Activated naive CD4-positive, alpha-beta T cell treated with anti-CD3 and anti-CD28 coated beads, Interleukin-2, amount 50 U/mL, for 16 hours (primary cell): ENCODE data around the gene SMPD3.
A peak's percentile ranks its signal among the peaks of the same experiment; 100 is the strongest.

Experiments used
- DNase-seq: peaks from one replicate; pipeline ENCODE4 v3.0.0-alpha.2; 2020

SMPD3 gene

DNA sequence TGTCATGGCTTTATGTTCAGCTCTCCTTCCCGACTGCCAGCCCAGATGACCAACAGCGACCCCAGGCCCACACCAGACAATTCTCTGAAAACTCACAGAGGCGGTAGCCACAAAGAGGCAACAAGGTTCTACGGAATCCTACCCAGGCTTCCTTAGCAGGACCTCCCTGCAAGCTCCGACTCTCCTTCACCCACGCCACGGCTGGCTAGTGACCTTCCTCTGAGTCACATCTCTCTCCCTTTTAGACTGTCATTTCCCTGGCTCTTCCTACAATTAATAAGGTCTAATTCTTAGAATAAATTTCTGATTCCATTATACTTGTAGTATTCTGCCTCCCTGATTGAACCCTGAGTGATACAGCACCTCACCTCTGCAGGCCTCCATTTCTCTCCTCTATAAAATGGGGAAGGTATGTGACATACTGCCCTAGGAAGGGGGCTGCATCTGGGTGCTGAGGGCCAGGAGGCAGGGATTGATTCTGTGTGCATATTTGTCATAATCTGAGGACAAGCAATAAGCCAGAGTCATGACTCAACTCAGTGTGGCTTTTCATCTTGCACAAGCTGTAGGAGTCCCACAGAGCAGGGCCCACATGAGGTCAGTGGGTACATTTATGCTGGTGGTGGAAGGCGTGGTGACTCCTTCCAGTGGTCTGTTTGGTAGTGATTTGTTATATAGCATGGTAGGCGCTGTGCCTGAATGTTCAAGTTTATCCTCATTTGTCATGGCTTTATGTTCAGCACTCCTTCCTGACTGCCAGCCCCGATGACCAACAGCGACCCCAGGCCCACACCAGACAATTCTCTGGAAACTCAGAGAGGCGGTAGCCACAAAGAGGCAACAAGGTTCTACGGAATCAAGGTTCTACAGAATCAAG is 46.2 kb downstream of the SMPD3 start:
- no peak for DNase-seq

DNA sequence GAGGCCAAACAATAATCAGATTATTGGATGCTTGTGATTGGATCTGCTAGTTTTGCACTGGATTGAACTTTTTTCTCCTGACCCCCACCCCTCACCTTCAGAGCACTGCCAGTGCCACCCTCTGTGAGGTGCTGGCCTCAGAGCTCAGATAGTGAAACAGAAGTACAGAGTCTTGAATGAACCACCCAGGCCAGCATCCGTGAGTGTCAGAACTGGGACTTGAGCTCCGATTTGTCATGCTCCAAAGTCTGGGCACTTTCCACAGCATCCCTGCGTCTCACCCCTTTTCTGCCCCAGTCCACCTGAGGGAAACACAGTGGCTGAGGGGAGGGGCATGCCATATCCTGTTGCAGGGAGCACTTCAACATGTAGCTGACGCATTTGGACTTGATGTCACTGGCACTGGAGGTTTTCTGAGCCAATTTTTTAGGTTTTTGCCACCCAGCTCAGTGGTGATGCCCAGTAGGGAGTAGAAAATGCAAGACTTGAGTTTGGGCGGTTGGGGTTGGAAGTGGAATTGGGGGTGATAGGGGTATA is 47.3 kb downstream of the SMPD3 start:
- no peak for DNase-seq

DNA sequence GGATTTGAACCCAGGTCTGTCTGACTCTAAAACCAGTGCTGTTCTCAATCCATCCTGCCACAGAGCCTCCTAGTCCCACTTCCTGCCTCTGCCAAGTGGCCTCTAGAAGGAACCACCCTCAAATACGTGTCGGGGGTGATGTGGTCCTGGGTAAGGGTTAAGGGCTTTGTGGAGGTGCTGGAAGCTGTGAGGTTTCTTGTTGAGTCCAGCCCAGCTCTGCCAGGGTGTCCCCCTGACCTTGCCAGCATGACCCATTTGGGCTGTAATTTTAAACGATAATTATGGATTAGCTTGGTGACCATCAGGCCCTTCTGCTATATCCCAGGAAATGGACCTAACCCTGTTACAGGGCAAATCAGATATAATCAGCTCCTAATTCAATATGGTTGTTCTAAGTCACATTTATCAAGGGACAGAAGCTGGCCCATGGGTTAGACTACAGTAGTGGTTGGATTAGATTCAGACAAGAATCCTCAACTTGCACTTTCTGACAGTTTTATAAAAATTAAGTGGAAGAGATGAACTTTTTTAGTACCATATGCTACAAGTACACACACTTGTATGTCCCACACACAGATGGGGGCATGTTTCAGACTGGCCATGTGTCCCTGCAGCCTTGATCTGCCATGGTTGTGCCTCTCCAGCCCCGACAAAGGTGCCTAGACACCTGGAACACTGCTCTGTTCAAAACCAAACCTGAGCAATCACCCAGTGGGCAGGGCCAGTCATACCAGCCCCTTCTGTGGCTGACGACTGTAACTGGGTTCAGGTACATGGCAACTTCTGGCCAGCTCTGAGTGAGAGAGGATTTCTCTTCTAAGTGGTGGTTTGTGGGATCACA is 48.0 kb downstream of the SMPD3 start:
- no peak for DNase-seq

DNA sequence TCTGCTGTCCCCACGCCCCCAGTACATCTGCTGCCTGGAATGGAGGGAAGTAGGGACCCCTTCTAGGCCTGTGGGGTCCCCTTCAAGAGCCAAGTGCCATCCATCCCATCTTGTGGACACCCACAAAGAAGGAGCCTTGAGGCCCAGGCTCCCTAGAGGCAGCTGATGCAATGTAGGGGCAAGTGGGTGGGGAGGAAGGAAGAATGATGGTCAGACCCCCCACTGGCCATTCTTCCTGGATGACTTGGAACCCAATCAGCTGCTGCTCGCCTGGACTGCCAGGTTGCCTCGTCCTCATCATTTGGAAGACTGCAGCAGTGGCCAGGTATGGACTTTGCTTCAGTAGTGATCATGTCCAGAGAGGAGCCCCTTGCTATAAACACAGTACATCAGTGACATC is 48.9 kb downstream of the SMPD3 start:
- no peak for DNase-seq

DNA sequence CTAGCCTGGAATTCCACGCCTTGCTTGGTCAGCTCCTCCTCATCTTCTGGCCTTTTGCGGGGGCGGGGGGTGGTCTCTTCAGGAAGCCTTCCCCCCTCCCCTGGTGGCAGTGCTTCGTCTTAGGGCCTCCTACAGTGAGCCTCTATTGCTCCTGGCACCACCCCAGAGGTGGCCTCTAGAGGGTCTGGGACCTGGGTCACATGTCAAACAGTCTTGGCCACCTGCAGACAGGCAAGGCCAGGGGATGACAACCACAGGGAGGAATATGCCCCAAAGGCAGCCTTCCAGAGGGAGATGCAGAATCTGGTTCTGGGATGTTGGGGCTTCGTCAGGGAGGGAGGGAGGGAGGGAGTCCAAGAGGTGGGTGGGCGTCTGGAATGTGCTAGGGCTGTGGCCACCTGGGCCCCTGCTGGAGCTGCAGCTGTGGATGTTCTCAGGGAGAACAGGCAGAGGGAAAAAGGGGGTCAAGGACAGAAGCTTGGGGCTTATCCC is 50.6 kb downstream of the SMPD3 start:
- no peak for DNase-seq

DNA sequence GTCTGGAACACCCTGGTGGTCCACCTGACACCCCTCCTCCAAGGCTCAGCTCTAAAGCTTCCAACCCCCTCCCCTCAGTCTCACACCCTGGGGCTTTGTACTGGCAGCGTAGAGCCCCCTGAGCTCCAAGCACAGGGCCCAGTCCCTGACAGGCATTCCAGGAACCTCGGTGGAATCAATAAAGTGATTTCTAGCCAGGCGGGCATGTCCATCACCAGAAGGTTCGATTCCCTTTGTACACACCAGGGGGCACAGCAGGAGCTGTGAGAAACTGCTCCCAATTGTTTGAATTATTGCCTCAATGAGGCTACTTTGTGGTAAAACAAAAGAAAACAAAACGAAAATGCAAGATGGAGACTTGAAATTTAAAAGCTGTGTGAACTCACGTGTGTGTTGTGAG is 51.8 kb downstream of the SMPD3 start:
- peak; percentile 57 for DNase-seq

DNA sequence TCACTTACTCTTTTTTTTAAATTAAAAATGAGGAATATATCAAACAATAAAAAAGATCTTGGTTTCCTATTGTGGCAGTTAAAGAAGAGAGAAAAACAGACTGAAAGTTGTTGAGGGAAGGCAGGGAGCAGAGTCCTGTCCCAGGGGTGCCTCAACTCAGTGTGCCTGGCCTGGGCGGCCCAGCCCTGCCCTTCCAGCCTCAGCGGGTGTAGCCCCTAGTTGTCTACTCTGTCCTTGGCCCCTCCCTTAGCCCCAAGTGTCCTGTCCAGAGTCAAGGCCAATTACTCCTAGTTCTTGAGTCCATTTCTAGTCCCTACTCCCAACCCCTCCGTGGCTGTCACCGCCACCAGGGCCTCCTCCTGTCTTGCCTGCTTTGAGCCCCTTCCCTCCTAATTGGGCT is 52.5 kb downstream of the SMPD3 start:
- no peak for DNase-seq

DNA sequence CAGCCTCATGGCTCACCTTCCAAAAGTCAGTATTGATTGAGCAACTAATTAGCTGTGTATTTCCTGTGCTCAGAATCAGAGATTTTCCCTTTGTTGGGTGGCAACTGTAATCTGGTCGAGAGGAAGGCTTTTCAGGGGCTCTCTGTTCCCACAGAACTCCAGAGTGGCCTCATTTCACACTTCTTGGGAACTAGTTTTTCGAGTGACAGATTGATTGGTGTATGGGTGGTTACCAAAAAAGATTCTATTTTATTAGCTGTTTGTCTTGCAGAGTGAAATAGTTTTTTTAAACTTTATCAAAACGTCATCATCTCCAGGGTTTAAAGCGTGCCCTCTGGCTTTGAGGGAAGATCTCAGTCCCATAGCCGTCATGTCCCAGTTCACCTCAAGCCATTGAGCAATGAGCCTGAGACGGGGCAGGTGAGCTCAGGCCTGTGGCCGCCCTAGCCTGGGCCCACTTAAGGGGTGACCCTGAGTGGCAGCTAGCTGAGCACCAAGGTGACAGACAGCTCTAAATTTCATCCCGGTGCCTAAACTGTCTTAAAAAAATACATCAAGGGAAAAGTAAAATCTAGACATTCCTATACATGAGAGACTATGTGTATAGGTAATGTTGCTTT is 53.0 kb downstream of the SMPD3 start:
- DNase-seq: no peak

DNA sequence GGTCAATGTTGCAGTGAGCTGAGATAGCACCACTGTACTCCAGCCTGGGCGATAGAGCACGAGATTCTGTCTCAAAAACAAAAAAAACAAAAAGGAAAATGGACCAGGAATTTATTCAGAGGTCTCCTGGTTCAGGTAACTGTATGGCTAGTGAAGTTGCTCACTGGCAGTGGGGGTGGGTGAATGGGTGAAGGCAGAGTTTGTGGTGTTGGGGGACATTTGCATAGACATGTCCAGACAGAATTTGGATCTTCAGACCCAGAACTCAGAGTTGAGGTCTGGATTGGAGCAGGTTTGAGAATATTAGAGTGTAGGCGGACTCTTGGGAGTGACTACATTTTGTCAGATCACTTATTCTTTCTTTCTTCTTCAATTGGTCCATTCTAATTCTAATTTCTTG is 55.0 kb downstream of the SMPD3 start:
- no peak for DNase-seq

DNA sequence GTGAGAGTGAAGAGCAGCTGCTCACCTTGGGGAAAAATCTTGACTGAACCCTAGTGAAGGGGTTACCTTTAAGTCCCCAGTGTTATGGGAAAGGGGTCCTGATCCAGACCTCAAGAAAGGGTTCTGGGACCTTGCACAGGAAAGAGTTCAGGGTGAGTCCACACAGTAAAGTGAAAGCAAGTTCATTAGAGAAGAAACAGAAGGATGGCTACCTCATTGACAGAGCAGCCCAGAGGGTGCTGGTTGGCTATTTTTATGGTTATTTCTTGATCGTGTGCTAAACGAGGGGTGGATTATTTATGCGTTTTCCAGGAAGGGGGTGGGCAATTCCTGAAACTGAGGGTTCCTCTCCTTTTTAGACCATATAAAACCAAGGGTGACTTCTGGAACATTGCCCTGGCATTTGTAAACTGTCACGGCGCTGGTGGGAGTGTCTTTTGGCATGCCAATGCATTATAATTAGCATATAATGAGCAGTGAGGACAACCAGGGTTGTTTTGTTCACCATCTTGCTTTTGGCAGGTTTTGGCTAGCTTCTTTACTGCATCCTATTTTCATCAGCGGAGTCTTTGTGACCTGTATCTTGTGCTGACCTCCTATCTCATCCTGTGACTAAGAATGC is 58.4 kb downstream of the SMPD3 start:
- no peak for DNase-seq

DNA sequence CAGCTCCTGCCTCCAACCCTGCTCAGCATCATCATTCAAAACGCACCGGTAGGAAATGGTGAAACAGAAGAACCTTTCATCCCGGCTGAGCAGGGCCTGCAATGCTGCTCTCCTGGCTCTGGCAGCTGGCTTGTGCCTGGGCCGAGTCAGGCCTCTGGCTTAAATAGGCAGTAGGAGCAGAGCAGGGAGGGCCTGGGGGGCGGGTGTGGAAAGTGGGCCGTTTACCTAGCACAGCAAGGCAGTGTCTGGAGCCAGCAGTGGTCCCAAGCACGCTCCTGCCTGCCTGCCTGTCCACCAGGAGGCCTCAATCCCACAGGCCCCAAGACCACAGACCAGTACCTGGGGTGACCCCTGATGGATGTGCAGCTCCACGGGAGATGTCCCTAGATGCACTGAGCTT is 59.3 kb downstream of the SMPD3 start:
- DNase-seq: no peak

DNA sequence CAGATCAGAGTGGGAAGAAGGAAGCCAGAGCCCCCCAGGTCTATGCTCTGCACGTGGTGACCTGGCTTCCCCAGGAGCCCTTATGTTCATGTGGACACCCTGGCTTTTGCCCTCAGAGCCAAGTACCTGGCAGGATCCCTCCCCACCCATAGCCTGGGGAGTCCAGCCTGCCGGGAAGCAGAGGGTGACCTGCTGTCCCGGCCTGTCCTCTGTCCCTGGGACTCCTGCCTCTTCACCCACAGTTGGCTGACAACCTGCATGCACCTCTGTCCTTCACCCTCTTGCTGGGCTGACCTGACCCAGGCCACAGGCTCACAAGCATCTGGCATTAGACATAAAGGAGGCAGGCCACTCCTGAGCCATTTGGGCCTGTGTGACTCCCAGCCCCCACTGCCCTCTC is 60.2 kb downstream of the SMPD3 start:
- DNase-seq: no peak

DNA sequence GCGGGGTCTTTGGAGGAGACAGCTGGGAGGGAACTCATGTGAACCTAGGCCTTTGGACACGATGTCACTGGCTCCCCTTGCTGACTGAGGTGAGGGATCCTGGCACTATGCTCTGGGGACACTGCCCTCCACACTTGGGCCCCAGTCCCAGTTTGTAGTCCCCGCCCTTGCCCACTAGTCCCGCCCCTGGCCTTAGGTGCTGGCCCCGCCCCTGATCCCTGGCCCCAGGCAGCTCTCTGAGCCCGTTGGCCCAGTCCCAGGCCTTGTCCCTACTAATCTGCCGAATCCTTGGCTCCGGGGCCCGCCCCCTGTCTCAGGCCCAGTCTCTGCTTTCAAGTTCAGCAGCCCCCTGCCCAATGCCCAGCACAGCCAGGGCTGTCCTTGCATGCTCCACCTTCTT is 61.0 kb downstream of the SMPD3 start:
- DNase-seq: no peak

DNA sequence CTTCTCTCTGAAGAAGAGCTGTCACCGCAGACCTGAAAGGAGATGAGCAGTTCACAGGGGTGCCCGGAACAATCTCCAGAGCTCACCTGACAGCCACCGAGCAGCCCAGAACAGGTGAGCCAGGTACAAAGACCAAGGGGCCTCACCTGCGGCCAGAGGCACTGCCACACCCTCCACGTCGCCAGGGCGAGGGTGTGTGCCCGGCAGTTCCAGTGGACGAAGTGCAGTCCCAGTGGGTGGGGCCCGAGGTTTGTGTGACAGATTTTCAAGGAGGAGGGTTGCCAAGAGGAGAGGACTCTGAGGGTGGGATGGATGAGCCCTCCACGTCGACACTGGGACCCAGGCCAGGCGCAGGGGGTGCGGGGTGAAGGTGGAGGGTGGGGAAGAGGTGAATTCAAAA is 61.7 kb downstream of the SMPD3 start:
- DNase-seq: no peak

DNA sequence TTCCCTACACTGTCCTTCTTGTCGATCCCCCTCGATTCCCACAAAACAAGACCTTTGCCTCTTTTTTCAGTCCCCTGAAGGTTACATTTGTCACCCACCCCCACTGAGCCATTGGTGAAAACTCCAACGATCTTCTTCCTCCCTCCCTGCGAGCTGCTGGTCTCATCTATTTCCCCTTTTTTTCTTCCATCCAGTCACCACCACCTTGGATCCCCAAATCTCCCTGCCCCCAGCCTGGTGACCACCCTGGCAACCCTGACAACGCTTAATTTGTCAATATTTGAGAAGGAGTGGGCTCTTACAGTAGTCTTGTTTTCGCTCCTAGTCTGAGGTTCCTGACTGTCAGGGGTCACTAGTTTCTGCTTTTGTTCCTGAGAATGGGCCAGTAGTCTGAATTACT is 62.9 kb downstream of the SMPD3 start:
- no peak for DNase-seq

DNA sequence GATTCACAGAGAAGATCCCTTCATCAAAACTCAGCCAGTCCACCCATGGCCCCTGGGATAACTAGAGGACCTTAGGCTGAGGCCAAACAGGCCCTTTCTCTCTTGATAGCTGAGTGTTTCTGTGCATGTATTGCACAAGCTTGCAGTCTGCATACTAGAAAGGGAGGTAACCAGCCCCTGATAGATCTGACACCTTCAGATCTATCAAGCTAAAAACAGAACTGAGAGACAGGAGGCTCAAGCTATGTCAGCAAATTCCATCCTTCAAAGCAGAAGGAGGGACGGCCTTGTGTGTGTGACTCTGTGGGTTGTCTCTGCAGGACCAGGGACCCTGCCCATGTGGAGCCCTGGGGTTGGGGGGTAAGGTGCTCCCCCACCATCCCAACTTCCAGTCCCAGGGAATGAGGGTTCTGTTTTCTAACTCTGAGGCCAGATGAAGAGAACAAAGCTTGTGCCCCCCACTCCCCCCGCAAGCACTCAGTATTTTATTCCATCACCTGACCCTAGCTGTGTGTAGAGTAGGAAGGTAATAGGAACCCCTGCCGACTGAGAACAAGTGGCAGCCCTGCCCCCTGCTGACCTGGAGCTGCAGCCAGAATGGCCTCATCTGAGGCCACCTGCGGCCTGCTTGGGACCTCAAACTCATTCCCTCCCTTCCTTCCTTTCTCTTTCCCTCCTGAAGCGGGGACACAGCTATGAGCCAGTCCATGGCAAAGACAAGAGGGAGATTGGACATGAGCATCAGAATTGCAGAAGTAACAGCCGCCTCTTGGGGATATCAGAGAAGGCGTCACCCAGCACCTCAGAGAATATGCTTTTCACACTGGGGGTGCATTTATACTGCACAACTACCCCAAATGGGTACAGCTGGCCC is 63.8 kb downstream of the SMPD3 start:
- DNase-seq: no peak

DNA sequence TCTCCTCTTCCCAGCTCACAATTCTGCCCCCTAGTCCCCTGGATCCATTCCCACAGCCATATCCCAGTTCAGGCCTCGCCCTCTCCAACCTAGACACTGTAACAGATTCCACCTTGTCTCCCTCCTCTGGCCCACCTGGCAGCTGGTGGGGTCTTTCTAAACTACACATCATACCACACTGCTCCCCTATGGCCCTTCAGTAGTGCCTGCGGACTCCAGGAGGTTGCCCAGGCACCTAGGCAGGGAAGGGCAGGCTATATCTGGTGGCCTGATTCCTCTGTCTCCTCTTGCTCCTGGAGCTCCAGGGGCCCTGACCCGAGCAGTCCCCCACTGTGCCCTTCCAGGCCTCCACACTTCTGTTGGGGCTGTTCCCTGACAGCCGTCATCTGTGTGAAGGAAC is 64.5 kb downstream of the SMPD3 start:
- no peak for DNase-seq

DNA sequence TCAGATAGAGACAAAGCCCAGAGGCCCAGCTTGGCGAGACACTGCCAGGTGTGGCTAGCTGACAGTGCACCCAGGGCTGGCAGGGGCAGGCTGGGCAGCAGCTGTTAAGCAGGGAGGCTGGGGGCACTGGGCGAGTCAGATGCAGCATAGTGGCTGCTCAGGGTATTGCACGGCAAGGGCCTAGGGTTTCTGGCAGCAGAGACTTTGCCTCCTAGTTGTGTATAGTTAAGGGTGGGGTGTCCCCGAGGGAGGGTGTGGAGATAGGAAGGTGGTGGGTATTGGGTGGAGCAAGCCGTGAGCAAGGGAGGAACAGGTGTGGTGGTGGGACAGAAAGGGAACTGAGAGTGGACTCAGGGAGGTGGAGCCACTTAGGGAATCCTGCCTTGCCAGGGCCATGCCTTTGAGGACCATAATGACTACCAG is 66.0 kb downstream of the SMPD3 start:
- no peak for DNase-seq

DNA sequence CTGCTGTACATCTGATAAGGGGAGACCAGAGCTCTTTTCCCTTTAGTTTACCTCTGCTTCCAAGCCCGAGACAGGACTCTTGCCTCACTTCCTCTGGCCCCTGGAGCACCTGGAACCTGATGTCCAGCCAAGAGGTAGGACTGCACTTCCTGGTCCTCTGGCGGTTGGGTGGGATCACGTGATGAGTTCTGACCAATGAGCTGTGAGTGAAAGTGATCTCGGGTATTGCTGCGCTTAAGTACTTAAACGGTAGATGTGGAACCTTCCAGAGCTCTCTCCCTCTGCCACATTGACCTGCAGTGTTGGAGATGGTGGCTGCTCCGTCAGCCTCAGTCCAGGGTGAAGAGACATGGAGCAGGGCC is 67.0 kb downstream of the SMPD3 start:
- no peak for DNase-seq

DNA sequence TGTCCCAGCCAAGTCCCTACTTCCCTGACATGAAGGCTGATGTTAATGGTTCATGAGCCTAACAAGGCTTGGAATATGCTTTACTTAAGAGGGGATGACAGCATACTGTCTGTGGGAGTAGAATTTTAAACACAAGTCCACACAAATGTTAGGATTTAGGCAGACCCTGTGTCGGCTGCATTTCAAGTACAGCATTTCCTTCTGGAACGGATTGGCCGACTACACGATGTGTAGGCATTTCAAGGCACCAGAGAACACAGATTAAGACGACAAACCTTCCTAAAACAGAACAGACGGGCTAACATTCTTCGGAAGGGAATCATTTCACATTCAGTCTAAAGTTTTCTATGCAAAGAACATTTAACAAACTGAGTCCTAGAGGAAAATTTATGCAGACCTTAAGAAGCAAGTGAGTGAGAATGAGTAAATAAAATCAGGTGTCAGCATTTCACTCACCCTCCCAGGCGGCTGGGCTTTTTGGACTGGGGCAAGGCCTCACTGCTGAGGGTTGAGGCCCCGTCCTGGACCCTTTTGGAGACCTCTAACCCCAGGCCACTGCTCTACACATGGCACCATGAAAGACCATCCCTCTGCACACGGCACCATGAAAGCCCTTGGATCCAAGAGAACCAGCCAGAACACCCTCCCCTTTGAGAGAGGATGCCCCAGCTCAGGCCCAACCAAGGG is 67.5 kb downstream of the SMPD3 start:
- no peak for DNase-seq

DNA sequence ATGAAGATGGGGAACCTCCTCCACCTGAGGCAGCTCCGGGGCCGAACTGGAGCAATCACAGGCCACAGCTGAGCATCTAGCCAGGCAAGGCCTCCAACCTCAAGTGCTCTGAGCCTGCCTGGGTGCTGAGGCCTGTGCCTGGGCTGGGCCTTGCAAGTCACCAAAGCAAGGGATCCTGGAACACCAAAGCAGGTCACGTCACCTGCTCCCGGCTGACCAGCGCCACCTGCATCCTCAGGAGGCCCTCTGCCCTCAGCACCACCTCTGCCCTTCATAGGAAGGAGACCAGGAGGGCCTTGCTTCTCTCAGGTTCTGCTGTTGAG is 68.0 kb downstream of the SMPD3 start:
- DNase-seq: no peak
